DMS53 (cell line): ENCODE data around the gene OR2A14.
A peak's percentile ranks its signal among the peaks of the same experiment; 100 is the strongest.
"Not testable (repeated sequence)": the region's sequence is repeated elsewhere in the genome, so short reads cannot be mapped to it uniquely, and the experiment has no call there.

Experiments used
- DNase-seq: peaks from one replicate; lab custom pipeline; 2025; lab: John Stamatoyannopoulos, UW

OR2A14 gene, protein sequence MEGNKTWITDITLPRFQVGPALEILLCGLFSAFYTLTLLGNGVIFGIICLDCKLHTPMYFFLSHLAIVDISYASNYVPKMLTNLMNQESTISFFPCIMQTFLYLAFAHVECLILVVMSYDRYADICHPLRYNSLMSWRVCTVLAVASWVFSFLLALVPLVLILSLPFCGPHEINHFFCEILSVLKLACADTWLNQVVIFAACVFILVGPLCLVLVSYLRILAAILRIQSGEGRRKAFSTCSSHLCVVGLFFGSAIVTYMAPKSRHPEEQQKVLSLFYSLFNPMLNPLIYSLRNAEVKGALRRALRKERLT

DNA sequence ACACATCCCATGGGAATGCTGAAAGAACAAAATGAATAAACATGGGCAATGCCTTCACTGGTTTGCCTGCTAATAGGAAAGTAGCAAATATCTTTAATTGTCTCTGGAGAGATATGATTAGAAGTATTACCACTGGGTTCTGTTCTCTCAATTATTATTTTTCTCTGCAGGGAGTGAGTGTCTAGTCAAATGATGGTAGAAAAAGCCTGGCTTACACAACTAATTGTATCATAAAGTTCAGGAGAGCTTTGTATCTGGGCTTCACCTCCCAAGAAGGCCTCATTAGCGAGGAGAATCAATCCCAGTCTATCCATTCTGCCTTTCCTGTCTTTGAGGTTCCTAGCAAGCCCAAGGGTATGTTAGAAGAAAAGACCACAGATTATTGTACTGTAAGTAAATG is at the start of gene OR2A14:
Gene OR2A14, plus strand, starts transcription at position 301 of the 400 bp plus-strand sequence. CDS start 5,937 bp downstream, outside the sequence.
- DNase-seq = no peak

DNA sequence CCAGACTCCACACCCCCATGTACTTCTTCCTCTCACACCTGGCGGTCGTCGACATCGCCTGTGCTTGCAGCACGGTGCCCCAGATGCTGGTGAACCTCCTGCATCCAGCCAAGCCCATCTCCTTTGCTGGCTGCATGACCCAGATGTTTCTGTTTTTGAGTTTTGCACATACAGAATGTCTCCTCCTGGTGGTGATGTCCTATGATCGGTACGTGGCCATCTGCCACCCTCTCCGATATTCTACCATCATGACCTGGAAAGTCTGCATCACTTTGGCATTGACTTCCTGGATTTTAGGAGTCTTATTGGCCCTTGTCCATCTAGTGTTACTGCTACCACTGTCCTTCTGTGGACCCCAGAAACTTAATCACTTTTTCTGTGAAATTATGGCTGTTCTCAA is 48.6 kb upstream of the OR2A14 start:
- peak; percentile 12 for DNase-seq

- no peak for DNase-seq
Observed at GRCh38 chr7:144085978-144086377, 37.0 kb upstream of the OR2A14 start, which contains the start of gene OR2A12. OR2A12 (plus strand) TSS chr7:144086278; CDS start chr7:144095108, 8,830 bp downstream.

DNA sequence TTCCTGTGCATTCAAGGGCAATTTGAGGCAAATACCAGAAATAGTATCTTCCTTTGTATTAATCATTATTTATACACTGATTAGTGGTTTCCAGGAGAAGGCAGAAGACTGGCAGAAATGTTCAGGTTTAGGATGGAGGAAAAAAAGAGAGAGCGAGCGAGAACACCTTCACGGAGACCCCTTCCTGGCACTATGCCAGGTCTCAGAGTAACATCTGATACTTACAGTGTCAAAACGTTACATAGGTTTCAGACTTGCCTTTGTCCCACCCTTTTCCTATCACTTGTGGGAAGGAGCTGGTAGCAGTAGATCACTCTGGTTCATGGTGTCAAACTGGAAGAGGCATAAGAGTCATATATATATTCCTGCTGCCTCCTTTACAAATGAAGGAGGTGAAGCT is 36.2 kb upstream of the OR2A14 start:
- no peak for DNase-seq

GRCh38 chr7:144087230-144087629 is 35.7 kb upstream of the OR2A14 start:
- no peak for DNase-seq

DNA sequence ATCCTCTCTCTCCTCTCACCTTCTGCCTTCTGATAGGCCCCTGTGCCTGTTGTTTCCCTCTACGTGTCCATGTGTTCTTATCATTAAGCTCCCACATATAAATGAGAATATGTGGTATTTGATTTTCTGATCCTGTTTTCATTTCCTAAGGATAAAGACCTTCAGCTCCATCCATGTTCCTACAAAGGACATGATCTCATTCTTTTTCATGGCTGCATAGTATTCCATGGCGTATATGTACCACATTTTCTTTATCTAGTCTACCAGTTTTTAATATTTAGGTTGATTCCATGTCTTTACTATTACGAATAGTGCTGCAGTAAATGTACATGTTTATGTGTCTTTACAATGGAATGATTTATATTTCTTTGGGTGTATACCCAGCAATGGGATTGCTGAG is 32.3 kb upstream of the OR2A14 start:
- no peak for DNase-seq

DNA sequence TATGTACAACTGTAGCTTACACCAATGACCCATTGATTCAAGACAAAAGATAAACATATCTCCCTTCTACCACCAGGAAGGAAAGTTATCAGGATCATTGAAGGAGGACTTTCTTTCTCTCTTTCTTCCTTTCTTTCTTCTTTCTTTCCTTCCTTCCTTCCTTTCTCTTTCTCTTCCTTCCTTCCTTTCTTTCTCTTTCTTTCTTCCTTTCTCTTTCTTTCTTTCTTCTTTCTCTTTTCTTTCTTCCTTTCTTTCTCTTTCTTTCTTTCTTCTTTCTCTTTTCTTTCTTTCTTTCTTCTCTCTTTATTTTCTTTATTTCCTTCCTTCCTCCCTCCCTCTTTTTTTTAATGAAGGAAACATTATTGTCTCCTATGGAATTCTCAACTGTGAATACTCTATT is 24.2 kb upstream of the OR2A14 start:
- DNase-seq = no peak

DNA sequence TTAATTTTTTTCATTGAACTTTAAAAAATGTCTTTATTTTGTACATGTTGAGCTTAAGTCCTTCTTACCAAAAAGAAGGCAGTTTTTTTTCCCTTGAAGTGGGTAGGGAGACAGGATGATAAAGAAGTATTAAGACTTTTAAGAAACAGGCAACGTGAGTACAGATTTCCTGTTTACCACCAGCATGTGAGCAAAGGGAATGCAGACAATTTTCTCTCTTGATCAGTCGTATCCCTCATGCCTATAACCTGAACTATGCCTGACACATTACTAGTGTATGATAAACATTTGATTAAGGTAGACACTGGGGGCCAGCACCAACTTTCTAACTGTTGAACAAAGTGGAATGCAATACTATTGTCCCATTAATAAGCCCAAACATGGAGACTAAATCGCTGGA is 22.4 kb upstream of the OR2A14 start:
- DNase-seq = no peak

DNA sequence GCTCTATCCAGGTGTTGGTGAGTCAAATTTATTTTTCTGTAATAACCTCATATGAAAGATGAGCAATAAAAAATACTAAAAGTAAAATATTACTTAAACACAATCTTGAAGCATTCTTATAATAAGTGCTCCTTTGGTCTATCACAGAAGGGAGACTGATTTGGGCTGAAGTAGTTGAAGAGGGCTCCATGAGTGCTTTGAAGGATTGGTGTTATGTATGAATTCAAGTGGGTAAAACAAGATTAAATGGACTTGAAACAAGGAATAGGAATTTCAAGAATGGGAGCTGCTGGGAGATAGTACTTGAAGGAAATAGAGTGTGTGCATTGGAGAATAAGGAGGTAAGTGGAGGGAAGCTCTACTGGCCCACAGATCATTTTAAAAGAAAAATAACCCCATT is 20.9 kb upstream of the OR2A14 start:
- no peak for DNase-seq

GRCh38 chr7:144105211-144105610 is 17.8 kb upstream of the OR2A14 start:
- DNase-seq = no peak

GRCh38 chr7:144109283-144109682 is 13.7 kb upstream of the OR2A14 start, which contains the start of gene OR2A2:
OR2A2 (plus strand) TSS chr7:144109583; CDS start chr7:144109583, 0 bp downstream.
- DNase-seq = no peak

- no peak for DNase-seq
Observed at GRCh38 chr7:144110272-144110671, 12.7 kb upstream of the OR2A14 start.

DNA sequence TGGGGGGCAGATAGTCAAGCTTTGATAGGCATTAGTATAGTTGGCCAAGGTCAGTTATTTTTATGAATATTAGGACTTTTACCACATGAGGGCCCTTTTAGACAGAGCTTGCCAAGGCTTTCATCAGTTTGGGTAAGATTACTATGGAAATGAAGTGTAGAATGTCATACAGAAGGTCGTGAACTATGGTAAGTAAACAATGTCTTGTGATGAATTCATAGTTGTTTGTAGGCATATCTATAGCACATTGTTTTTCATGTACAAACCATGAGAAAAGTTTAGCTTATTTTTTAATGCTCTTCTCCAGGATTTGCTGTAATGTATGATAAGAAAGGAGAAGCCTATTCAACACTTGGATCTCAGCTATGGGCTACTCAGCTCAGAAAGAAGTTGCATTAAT is 9.3 kb upstream of the OR2A14 start:
- no peak for DNase-seq

DNA sequence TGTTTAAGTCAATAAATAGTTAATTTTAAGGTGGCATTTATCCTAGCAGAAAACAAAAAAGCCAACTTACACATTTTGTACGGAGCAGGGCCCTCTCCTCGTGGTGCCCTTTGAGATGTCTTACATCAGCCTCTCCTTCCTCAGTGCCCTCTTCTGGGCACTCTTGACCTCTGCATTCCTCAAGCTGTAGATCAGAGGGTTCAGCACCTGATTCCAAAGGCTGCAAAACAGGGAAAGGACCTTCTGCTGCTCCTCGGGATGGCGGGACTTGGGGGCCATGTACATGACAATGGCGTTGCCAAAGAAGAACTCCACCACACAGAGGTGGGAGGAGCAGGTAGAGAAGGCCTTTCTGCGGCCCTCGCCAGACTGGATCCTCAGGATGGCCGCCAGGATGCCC is 4.6 kb upstream of the OR2A14 start:
- DNase-seq = no peak

- peak; percentile 96 for DNase-seq
Observed at GRCh38 chr7:144127714-144128334, 4.8 kb downstream of the OR2A14 start.

DNA sequence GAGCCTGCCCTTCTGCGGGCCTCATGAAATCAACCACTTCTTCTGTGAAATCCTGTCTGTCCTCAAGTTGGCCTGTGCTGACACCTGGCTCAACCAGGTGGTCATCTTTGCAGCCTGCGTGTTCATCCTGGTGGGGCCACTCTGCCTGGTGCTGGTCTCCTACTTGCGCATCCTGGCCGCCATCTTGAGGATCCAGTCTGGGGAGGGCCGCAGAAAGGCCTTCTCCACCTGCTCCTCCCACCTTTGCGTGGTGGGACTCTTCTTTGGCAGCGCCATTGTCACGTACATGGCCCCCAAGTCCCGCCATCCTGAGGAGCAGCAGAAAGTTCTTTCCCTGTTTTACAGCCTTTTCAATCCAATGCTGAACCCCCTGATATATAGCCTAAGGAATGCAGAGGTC is 6.6 kb downstream of the OR2A14 start:
- DNase-seq = not testable (repeated sequence)

DNA sequence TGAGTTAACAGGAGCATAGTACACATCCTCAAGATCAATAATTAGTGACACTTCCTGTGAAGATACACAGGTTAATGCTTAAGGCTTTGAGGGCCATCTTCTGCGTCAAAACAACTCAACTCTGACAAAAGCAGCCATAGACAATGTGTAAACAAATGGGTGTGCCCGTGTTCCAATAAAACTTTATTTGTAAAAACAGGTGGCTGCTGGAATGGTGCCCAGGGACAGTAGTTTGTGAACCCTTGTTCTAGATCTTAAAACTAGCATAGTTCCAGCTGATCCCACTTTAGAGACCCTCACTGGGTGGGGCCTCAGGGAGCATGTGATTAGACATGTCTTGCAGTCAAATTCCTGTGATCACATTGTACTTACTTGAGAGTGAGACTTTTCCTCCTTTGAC is 7.8 kb downstream of the OR2A14 start:
- DNase-seq = no peak

DNA sequence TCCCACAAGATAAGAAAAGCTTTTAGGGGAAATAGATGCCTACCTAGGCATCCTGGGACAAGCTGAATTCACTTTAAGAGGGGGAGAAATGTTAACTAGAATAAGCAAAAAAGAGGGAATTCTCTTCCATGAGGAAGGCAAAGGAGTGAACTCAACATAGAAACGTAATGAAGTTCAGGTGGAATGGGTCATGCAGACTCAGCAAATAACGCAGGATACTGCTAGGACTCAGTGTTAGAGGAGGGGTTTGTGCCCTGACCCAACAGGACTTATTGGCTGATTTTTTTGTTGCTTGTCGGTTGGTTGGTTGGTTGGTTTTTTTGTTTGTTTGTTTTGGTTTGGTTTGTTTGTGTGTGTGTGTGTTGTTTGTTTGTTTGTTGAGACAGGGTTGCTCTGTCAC is 9.3 kb downstream of the OR2A14 start:
- no peak for DNase-seq

- no peak for DNase-seq
Observed at GRCh38 chr7:144133307-144133706, 10.3 kb downstream of the OR2A14 start.

- peak; percentile 23 for DNase-seq
Observed at GRCh38 chr7:144134116-144134515, 11.1 kb downstream of the OR2A14 start.

- DNase-seq = no peak
Observed at GRCh38 chr7:144137501-144137900, 14.5 kb downstream of the OR2A14 start.

DNA sequence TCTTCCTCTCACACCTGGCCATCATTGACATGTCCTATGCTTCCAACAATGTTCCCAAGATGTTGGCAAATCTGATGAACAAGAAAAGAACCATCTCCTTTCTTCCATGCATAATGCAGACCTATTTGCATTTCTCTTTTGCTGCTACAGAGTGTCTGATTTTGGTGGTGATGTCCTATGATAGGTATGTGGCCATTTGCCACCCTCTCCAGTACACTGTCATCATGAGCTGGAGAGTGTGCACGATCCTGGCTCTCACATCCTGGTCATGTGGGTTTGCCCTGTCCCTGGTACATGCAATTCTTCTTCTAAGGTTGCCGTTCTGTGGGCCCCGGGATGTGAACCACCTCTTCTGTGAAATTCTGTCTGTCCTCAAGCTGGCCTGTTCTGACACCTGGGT is 19.2 kb downstream of the OR2A14 start:
- DNase-seq = no peak

DNA sequence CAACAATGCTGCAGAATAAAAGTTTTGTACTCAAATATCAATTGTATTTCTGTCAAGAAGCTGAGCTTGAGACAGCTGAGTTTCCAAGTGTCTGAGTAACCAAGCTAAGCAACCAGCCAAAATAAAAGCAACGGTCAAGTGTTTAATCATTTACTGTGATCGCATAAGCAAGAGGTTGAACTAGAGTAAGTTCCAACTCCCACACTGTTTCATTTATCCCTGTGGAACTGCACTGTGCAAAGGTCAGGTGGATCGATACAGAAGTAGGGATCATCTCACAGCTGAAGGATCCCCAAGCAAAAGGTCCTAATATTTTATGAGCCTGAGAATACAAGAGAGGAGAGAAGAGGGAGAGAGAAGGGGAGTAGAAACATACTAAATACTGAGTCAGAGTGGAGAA is 21.4 kb downstream of the OR2A14 start:
- DNase-seq = no peak
